Suprapubic skin (tissue), 4 donors: ENCODE data around the gene CBLC. TPM values are rescaled to one million over a fixed set of nuclear protein-coding genes. Genes with fewer than 3 reads are reported as not detected.
A peak's percentile ranks its signal among the peaks of the same experiment; 100 is the strongest.

Experiments used
- DNase-seq, 2 donors: peaks; one replicate each; pipeline ENCODE4 v3.0.0-alpha.2; 2019; ENCODE audit warnings: low spot score in 2 of 2
- H3K27ac ChIP-seq: fragments of 200-600 bp; sonication (generic); one replicate; pipeline ENCODE4 v1.5.1; 2019
- H3K27me3 ChIP-seq: fragments of 200-600 bp; sonication (generic); one replicate; pipeline ENCODE4 v1.5.1; 2019
- H3K36me3 ChIP-seq: fragments of 200-600 bp; sonication (generic); one replicate; pipeline ENCODE4 v1.5.1; 2019
- H3K4me1 ChIP-seq: fragments of 200-600 bp; sonication (generic); one replicate; pipeline ENCODE4 v1.5.1; 2019
- H3K4me3 ChIP-seq: fragments of 200-600 bp; sonication (generic); one replicate; pipeline ENCODE4 v1.5.1; 2019; ENCODE audit warnings: mild to moderate bottlenecking
- H3K9me3 ChIP-seq: fragments of 200-600 bp; sonication (generic); one replicate; pipeline ENCODE4 v1.5.1; 2019
- CTCF ChIP-seq, 2 donors: fragments of 200-600 bp in 1 of 2; fragments of 450-650 bp in 1 of 2; sonication (generic) in 1 of 2; IDR thresholded peaks; one replicate each; pipeline ENCODE4 v1.5.1; 2016 to 2019; ENCODE audit warnings: antibody characterized with exemption in 2 of 2, mild to moderate bottlenecking in 1 of 2, moderate library complexity in 1 of 2
- EP300 ChIP-seq: sonication (generic); formaldehyde crosslinking; IDR thresholded peaks from one replicate; pipeline ENCODE4 v1.6.1; 2017; ENCODE audit warnings: antibody characterized with exemption
- POLR2A ChIP-seq, 2 donors: fragments of 450-650 bp; IDR thresholded peaks; one replicate each; pipeline ENCODE4 v1.6.1; 2017; ENCODE audit warnings: antibody characterized with exemption in 2 of 2, mild to moderate bottlenecking in 2 of 2, moderate library complexity in 2 of 2
- POLR2AphosphoS5 ChIP-seq, 3 donors: sonication (generic); formaldehyde crosslinking; IDR thresholded peaks; one replicate each; pipeline ENCODE4 v1.6.1; 2017; ENCODE audit warnings: antibody characterized with exemption in 3 of 3
- WGBS: methylation state at CpG from one replicate; pipeline ENCODE4 v1.1.5; 2018; 5-methylcytosine and 5-hydroxymethylcytosine counted together
- total RNA-seq, 4 donors: library from RNA; depleted of rRNA; stranded (reverse); fragments of >200 nt; gene quantifications; one replicate each; pipeline ENCODE4 v1.1.0, GENCODE V29; 2016

CBLC gene
- total RNA-seq, 4 donors from 2014 or later: 60.4 to 94.4 (median 65.7) TPM

- Histone ChIP-seq H3K4me1 (peaks cover 74% of the 10 kb centered on the region), H3K27ac (no peak overlapping the region), H3K36me3 (no peaks in the 10 kb centered on the region), H3K4me3 (no peak overlapping the region), H3K9me3 (no peaks in the 10 kb centered on the region), H3K27me3 (no peaks in the 10 kb centered on the region)
- no peak for DNase-seq
- TF ChIP-seq POLR2A (IDR thresholded peaks at IDR 0.05) (no peak), CTCF (IDR thresholded peaks at IDR 0.05) (no peak), EP300 (no peak), POLR2AphosphoS5 (IDR thresholded peaks at IDR 0.05) (no peak)
- 67% methylated on average over 11 of the region's 11 CpGs for WGBS
These were observed 38.8 kb upstream of the CBLC start for GRCh38 chr19:44738603-44739558.

- no peaks in the 10 kb centered on the region for H3K36me3 ChIP-seq
- no peak for TF ChIP-seq CTCF (IDR thresholded peaks at IDR 0.05)
- TF ChIP-seq POLR2A (IDR thresholded peaks at IDR 0.05): no peak
- no peak for DNase-seq
- H3K27ac ChIP-seq: peak overlapping the region; percentile 84
- H3K4me1 ChIP-seq: peaks cover 80% of the 10 kb centered on the region
- no peaks in the 10 kb centered on the region for H3K9me3 ChIP-seq
- no peak overlapping the region for H3K4me3 ChIP-seq
- H3K27me3 ChIP-seq: no peaks in the 10 kb centered on the region
- 55% methylated on average over 3 of the region's 3 CpGs for WGBS
These were observed 37.3 kb upstream of the CBLC start for GRCh38 chr19:44740351-44740824.

GRCh38 chr19:44741258-44741731 lies 36.4 kb upstream of the CBLC start:
- Histone ChIP-seq H3K4me3 (no peak overlapping the region), H3K36me3 (no peaks in the 10 kb centered on the region), H3K9me3 (no peaks in the 10 kb centered on the region), H3K27me3 (no peaks in the 10 kb centered on the region), H3K4me1 (peaks cover 84% of the 10 kb centered on the region), H3K27ac (peak overlapping the region; percentile 84)
- TF ChIP-seq POLR2A (IDR thresholded peaks at IDR 0.05) (no peak), CTCF (IDR thresholded peaks at IDR 0.05) (no peak), POLR2AphosphoS5 (IDR thresholded peaks at IDR 0.05) (no peak), EP300 (no peak)
- DNase-seq: no peak
- WGBS: 28% methylated on average over 6 of the region's 6 CpGs

GRCh38 chr19:44741841-44742329 lies 35.8 kb upstream of the CBLC start:
- Histone ChIP-seq H3K27ac (peak overlapping the region; percentile 84), H3K4me3 (no peak overlapping the region), H3K9me3 (no peaks in the 10 kb centered on the region), H3K36me3 (no peaks in the 10 kb centered on the region), H3K27me3 (no peaks in the 10 kb centered on the region), H3K4me1 (peaks cover 85% of the 10 kb centered on the region)
- DNase-seq: peak; percentile 98
- WGBS: 0% methylated on average over 6 of the region's 13 CpGs
- TF ChIP-seq CTCF (IDR thresholded peaks at IDR 0.05) (no peak), EP300 (peak; percentile 24), POLR2AphosphoS5 (IDR thresholded peaks at IDR 0.05) (peak; percentile 83 to 99 (median 98))
